CD4-positive, alpha-beta memory T cell (primary cell): Measurements from ENCODE around the gene KCTD10. TPM values are rescaled to one million over a fixed set of nuclear protein-coding genes. Genes with fewer than 3 reads are reported as not detected.
"Not testable (repeated sequence)": the region's sequence is repeated elsewhere in the genome, so short reads cannot be mapped to it uniquely, and the experiment has no call there.

Experiments used
- CTCF ChIA-PET: fragments of 350-600 bp; sonication (Branson Sonifier 250); formaldehyde crosslinking; loops from one replicate; lab custom pipeline; 2021; ENCODE audit warnings: inconsistent platforms; ENCODE audit not compliant: partially characterized antibody; lab: Charles Lee
- POLR2A ChIA-PET: fragments of 350-600 bp; sonication (Branson Sonifier 250); formaldehyde crosslinking; loops from one replicate; lab custom pipeline; 2021; ENCODE audit not compliant: partially characterized antibody; lab: Charles Lee
- DNase-seq, 5 donors: peaks; one replicate each; pipeline versions ENCODE4 v3.0.0 to v3.0.0-alpha.2; 2020 to 2022; ENCODE audit warnings: mixed read lengths in 1 of 5
- H3K27ac ChIP-seq: one replicate; pipeline ENCODE4 v1.7.0; 2013; ENCODE audit warnings: low read depth, low read length
- H3K27me3 ChIP-seq: 2 replicates; pipeline ENCODE4 v1.7.0; 2013; ENCODE audit warnings: mild to moderate bottlenecking, low read length, moderate library complexity; ENCODE audit not compliant: insufficient read depth
- H3K36me3 ChIP-seq: 2 replicates; pipeline ENCODE4 v1.7.0; 2013; ENCODE audit warnings: mild to moderate bottlenecking, low read length, moderate library complexity; ENCODE audit not compliant: insufficient read depth
- H3K4me1 ChIP-seq: 2 replicates; pipeline ENCODE4 v1.7.0; 2013; ENCODE audit warnings: mild to moderate bottlenecking, low read length, moderate library complexity; ENCODE audit not compliant: insufficient read depth
- H3K4me3 ChIP-seq, 2 donors: one replicate each; pipeline ENCODE4 v1.7.0; 2013; ENCODE audit warnings: low read length in 2 of 2, mild to moderate bottlenecking in 1 of 2
- H3K9me3 ChIP-seq, 2 donors: one replicate each; pipeline ENCODE4 v1.7.0; 2013; ENCODE audit warnings: low read length in 2 of 2, control low read depth in 1 of 2; ENCODE audit not compliant: control insufficient read depth in 1 of 2
- H3K27ac Mint-ChIP-seq, 7 donors: one replicate each; pipeline ENCODE4 v1.8.0; 2020 to 2021; ENCODE audit warnings: mixed read lengths in 7 of 7, mild to moderate bottlenecking in 6 of 7, inconsistent platforms in 3 of 7, moderate library complexity in 3 of 7
- H3K27me3 Mint-ChIP-seq, 2 donors: one replicate each; pipeline ENCODE4 v1.8.0; 2020 to 2021; ENCODE audit warnings: mixed read lengths in 2 of 2
- H3K36me3 Mint-ChIP-seq, 2 donors: one replicate each; pipeline ENCODE4 v1.8.0; 2020 to 2021; ENCODE audit warnings: mixed read lengths in 2 of 2, inconsistent platforms in 1 of 2, mild to moderate bottlenecking in 1 of 2
- H3K4me1 Mint-ChIP-seq, 4 donors: one replicate each; pipeline ENCODE4 v1.8.0; 2020 to 2021; ENCODE audit warnings: mixed read lengths in 4 of 4, mild to moderate bottlenecking in 1 of 4
- H3K4me3 Mint-ChIP-seq, 8 donors: one replicate each; pipeline ENCODE4 v1.8.0; 2020 to 2021; ENCODE audit warnings: mixed read lengths in 8 of 8, mild to moderate bottlenecking in 7 of 8, moderate library complexity in 6 of 8, inconsistent platforms in 3 of 8
- H3K9me3 Mint-ChIP-seq, 8 donors: one replicate each; pipeline ENCODE4 v1.8.0; 2020 to 2021; ENCODE audit warnings: mixed read lengths in 8 of 8, mild to moderate bottlenecking in 5 of 8, inconsistent platforms in 3 of 8, moderate library complexity in 1 of 8
- intact Hi-C: fragments of 100-400 bp; cut with micrococcal nuclease; formaldehyde crosslinking; loops from one replicate; pipeline ENCODE4 v1.15.1; 2023
- polyA plus RNA-seq, 2 donors: library from polyadenylated mRNA; unstranded; fragments of 300-500 nt; fragmentation: Illumina TruSeq; gene quantifications; one replicate each; pipeline ENCODE4 v1.2.3, GENCODE V29; 2021
- total RNA-seq, 2 experiments: library from RNA; stranded (reverse); gene quantifications; one replicate each; pipeline ENCODE4 v1.2.3, GENCODE V29; 2021

The KCTD10 gene
- total and polyA plus RNA-seq, 4 experiments from 2014 or later = 23.2 to 31.9 (median 27.2) TPM

DNA sequence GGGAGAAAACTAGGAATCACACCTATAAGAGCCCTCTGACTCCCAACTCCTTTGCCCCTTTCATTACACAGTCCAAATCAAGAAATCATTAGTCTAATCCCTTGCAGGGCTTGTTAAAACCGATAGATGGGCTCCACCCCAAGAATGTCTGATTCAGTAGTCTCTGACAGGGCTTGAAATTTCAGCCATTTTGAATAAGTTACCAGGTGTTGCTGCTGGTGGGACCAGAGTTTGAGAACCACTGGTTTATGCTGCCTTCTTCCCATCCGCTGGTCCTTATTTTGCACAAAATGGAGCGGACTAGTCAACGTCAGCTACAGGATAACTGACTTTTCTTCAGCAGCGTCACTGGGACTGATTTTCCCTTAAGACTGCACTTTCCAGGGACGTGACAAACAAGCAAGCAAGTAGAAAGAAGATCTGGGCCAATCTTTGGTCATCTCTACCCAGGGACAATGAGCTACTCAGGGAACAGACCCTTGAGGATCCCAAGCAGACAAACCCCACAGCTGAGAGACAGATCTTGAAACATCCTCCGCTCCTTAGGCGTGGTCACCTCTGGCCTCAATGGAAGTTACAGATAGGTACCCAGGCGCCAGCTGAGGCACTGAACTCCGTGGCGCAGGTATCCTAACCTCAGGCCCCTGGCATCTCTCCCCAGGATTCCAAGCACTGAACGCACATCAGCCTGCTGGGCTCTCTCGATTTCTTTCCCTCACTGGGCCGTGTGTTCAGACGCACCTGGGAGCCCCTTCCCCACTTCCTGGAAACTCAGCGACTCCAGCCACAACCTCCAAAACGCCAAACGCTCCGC lies 900 bp downstream of the KCTD10 start:
- H3K27ac Mint-ChIP-seq = peak overlapping the region; percentile 98 to 100 (median 99)
- peak overlapping the region; percentile 97 to 99 (median 97) for H3K4me3 Mint-ChIP-seq
- H3K4me3 ChIP-seq = peak overlapping the region; percentile 93 to 97
- H3K36me3 ChIP-seq = no peaks in the 10 kb centered on the region
- ChIA-PET POLR2A (interaction anchor here (1.0 to 1.4 kb wide), 4 partner anchors 13 to 841 kb away, joined by 3 to 9 read pairs (median 5); partner anchors contain the start of genes MMAB and MVK), CTCF (interaction anchor here (1.5 kb wide), 1 partner anchor 48 kb away, joined by 3 read pairs; no protein-coding TSS in a partner anchor)
- no peak for DNase-seq
- no peaks in the 10 kb centered on the region for H3K27me3 Mint-ChIP-seq
- peaks cover 38% of the 10 kb centered on the region for H3K4me1 ChIP-seq
- H3K27ac ChIP-seq = peak overlapping the region; percentile 87
- peaks cover 0 to 14% of the 10 kb centered on the region in 2 donors for H3K36me3 Mint-ChIP-seq
- intact Hi-C loops = loop anchor here (2.0 to 5.0 kb wide), 4 partner anchors 44 to 915 kb away; partner anchors contain the start of genes FAM222A, SART3 and SSH1
- no peaks in the 10 kb centered on the region for H3K9me3 ChIP-seq
- H3K4me1 Mint-ChIP-seq = peaks cover 30 to 66% (median 37%) of the 10 kb centered on the region in 4 donors
- no peaks in the 10 kb centered on the region for H3K27me3 ChIP-seq
- H3K9me3 Mint-ChIP-seq = no peaks in the 10 kb centered on the region

DNA sequence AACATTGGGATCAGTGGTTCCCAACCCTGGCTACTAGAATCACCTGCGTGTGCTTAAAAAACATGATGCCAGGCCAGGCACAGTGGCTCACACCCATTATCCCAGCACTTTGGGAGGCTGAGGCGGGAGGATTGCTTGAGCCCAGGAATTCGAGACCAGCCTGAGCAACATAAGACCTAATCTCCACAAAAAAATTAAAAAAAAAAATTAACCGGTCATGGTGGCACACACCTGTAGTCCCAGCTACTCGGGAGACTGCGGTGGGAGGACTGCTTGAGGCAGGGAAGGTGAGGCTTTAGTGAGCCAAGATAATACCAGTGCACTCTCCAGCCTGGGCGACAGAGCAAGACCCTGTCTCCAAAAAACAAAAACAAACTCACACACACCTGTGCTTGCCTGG lies 2.0 kb downstream of the KCTD10 start:
- peaks cover 36 to 77% (median 45%) of the 10 kb centered on the region in 4 donors for H3K4me1 Mint-ChIP-seq
- no peaks in the 10 kb centered on the region for H3K9me3 Mint-ChIP-seq
- ChIA-PET CTCF (no interaction called here), POLR2A (no interaction called here)
- Histone ChIP-seq H3K27me3 (no peaks in the 10 kb centered on the region), H3K27ac (no peak overlapping the region), H3K36me3 (no peaks in the 10 kb centered on the region), H3K4me1 (peaks cover 38% of the 10 kb centered on the region), H3K4me3 (no peak overlapping the region), H3K9me3 (no peaks in the 10 kb centered on the region)
- no peaks in the 10 kb centered on the region for H3K27me3 Mint-ChIP-seq
- intact Hi-C loops = loop anchor here (5.0 kb wide), 3 partner anchors 43 to 618 kb away; partner anchors contain the start of genes FAM222A and SSH1
- peak overlapping the region in 4 of 8 donors; percentile 97 to 99 (median 98) for H3K4me3 Mint-ChIP-seq
- H3K27ac Mint-ChIP-seq = no peak overlapping the region
- peaks cover 0 to 21% of the 10 kb centered on the region in 2 donors for H3K36me3 Mint-ChIP-seq
- DNase-seq = no peak

- H3K27me3 Mint-ChIP-seq, H3K9me3 Mint-ChIP-seq, intact Hi-C loops: not testable (repeated sequence)
These were observed 3.4 kb downstream of the KCTD10 start for GRCh38 chr12:109473526-109474270.

GRCh38 chr12:109473006-109473405 lies 4.1 kb downstream of the KCTD10 start:
- no peak overlapping the region for H3K27ac ChIP-seq
- intact Hi-C loops = no loop called here
- Mint-ChIP-seq H3K9me3 (no peaks in the 10 kb centered on the region), H3K27ac (no peak overlapping the region), H3K27me3 (no peaks in the 10 kb centered on the region), H3K36me3 (peaks cover 0 to 31% of the 10 kb centered on the region in 2 donors), H3K4me3 (no peak overlapping the region), H3K4me1 (peaks cover 31 to 67% (median 38%) of the 10 kb centered on the region in 4 donors)
- peaks cover 26% of the 10 kb centered on the region for H3K4me1 ChIP-seq
- H3K9me3 ChIP-seq = no peaks in the 10 kb centered on the region
- no peaks in the 10 kb centered on the region for H3K27me3 ChIP-seq
- peaks cover 14% of the 10 kb centered on the region for H3K36me3 ChIP-seq
- ChIA-PET CTCF (interaction anchor here (0.6 kb wide), 1 partner anchor 45 kb away, joined by 3 read pairs; no protein-coding TSS in a partner anchor), POLR2A (interaction anchor here (0.6 kb wide), 1 partner anchor 810 kb away, joined by 3 read pairs; no protein-coding TSS in a partner anchor)
- DNase-seq = no peak
- H3K4me3 ChIP-seq = no peak overlapping the region

More at GRCh38 chr12:109473526-109474270, 3.4 kb downstream of the KCTD10 start:
- not testable (repeated sequence) for H3K4me3 Mint-ChIP-seq, H3K27me3 ChIP-seq, H3K4me3 ChIP-seq, DNase-seq, H3K27ac Mint-ChIP-seq, H3K27ac ChIP-seq, H3K9me3 ChIP-seq
- Histone ChIP-seq H3K4me1 (peaks cover 33% of the 10 kb centered on the region), H3K36me3 (peaks cover 10% of the 10 kb centered on the region)
- Mint-ChIP-seq H3K36me3 (peaks cover 0 to 29% of the 10 kb centered on the region in 2 donors), H3K4me1 (peaks cover 32 to 73% (median 39%) of the 10 kb centered on the region in 4 donors)
- CTCF ChIA-PET = interaction anchor here (0.6 kb wide), 1 partner anchor 46 kb away, joined by 3 read pairs; no protein-coding TSS in a partner anchor
- POLR2A ChIA-PET = interaction anchor here (0.6 kb wide), 1 partner anchor 811 kb away, joined by 3 read pairs; no protein-coding TSS in a partner anchor

DNA sequence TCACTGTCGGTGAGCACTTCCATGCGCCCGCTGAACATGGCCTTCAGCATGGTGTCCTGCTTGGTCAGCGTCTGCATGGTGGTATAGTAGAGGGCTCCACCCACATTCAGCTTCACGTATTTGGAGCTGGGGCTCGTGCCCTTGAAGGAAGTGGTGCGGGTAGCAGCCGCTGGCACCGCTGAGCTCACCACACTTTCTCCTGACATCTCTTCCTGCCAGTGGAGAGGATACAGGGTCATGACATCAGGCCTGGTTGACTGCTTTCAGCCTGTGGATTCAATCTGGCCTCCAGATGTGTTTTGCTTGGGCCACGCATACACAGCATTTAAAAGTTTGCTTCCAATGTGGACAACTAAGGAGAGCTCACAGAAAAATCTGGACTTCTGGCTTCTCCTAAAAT lies 7.6 kb downstream of the KCTD10 start:
- no peaks in the 10 kb centered on the region for H3K9me3 Mint-ChIP-seq
- no peak overlapping the region for H3K27ac ChIP-seq
- CTCF ChIA-PET = interaction anchor here (1.1 to 1.4 kb wide), 3 partner anchors 36 to 376 kb away, joined by 3 to 4 read pairs (median 3); no protein-coding TSS in a partner anchor
- H3K27me3 ChIP-seq = no peaks in the 10 kb centered on the region
- peaks cover 29% of the 10 kb centered on the region for H3K36me3 ChIP-seq
- H3K27ac Mint-ChIP-seq = no peak overlapping the region
- no peak overlapping the region for H3K4me3 ChIP-seq
- no peaks in the 10 kb centered on the region for H3K9me3 ChIP-seq
- H3K36me3 Mint-ChIP-seq = peaks cover 0 to 41% of the 10 kb centered on the region in 2 donors
- DNase-seq = no peak
- intact Hi-C loops = no loop called here
- H3K4me1 Mint-ChIP-seq = peaks cover 22 to 60% (median 29%) of the 10 kb centered on the region in 4 donors
- H3K27me3 Mint-ChIP-seq = no peaks in the 10 kb centered on the region
- POLR2A ChIA-PET = no interaction called here
- H3K4me3 Mint-ChIP-seq = no peak overlapping the region
- H3K4me1 ChIP-seq = no peaks in the 10 kb centered on the region

GRCh38 chr12:109467978-109468676 lies 9.0 kb downstream of the KCTD10 start:
- Histone ChIP-seq H3K9me3 (no peaks in the 10 kb centered on the region), H3K27me3 (no peaks in the 10 kb centered on the region), H3K4me3 (no peak overlapping the region), H3K36me3 (peaks cover 29% of the 10 kb centered on the region), H3K27ac (no peak overlapping the region), H3K4me1 (peaks cover 12% of the 10 kb centered on the region)
- CTCF ChIA-PET = interaction anchor here (1.4 kb wide), 1 partner anchor 40 kb away, joined by 3 read pairs; no protein-coding TSS in a partner anchor
- intact Hi-C loops = no loop called here
- Mint-ChIP-seq H3K27ac (no peak overlapping the region), H3K36me3 (peaks cover 0 to 46% of the 10 kb centered on the region in 2 donors), H3K4me3 (no peak overlapping the region), H3K9me3 (no peaks in the 10 kb centered on the region), H3K27me3 (no peaks in the 10 kb centered on the region), H3K4me1 (peaks cover 27 to 65% (median 41%) of the 10 kb centered on the region in 4 donors)
- POLR2A ChIA-PET = no interaction called here
- no peak for DNase-seq
